Suprapubic skin (tissue), 4 donors: ENCODE data around the gene MEF2B.

ENCODE experiments used
- CTCF ChIP-seq, 2 donors: fragments of 200-600 bp in 1 of 2; fragments of 450-650 bp in 1 of 2; sonication (generic) in 1 of 2; IDR thresholded peaks; one replicate each; pipeline ENCODE4 v1.5.1; 2016 to 2019; ENCODE audit warnings: antibody characterized with exemption in 2 of 2, mild to moderate bottlenecking in 1 of 2, moderate library complexity in 1 of 2
- POLR2A ChIP-seq, 2 donors: fragments of 450-650 bp; IDR thresholded peaks; one replicate each; pipeline ENCODE4 v1.6.1; 2017; ENCODE audit warnings: antibody characterized with exemption in 2 of 2, mild to moderate bottlenecking in 2 of 2, moderate library complexity in 2 of 2
- POLR2AphosphoS5 ChIP-seq, 3 donors: sonication (generic); formaldehyde crosslinking; IDR thresholded peaks; one replicate each; pipeline ENCODE4 v1.6.1; 2017; ENCODE audit warnings: antibody characterized with exemption in 3 of 3

- no peak for TF ChIP-seq POLR2AphosphoS5 (IDR thresholded peaks at IDR 0.05)
- TF ChIP-seq CTCF (IDR thresholded peaks at IDR 0.05): no peak
- no peak for TF ChIP-seq POLR2A (IDR thresholded peaks at IDR 0.05)
Observed at GRCh38 chr19:19205416-19206410, 35.6 kb upstream of the MEF2B start.
